A549 treated with Hydrocortisone at 1 μM for 4 hours (cell line): ENCODE measurements around the gene TRAPPC8. TPM values are rescaled to one million over a fixed set of nuclear protein-coding genes. Genes with fewer than 3 reads are reported as not detected.

Source experiments
- total RNA-seq: library from RNA; stranded (reverse); fragments of 200-300 nt; extraction: Qiagen RNA extraction; gene quantifications from 5 replicates; pipeline ENCODE4 v1.2.3, GENCODE V29; 2022

TRAPPC8 gene
- total RNA-seq, result 11.9 to 16.1 TPM (median 12.8 TPM) in 5 replicates

GRCh38 chr18:31942999-31943877 is at the start of gene TRAPPC8:
TSS of gene TRAPPC8 (minus strand) at chr18:31943128. CDS start at chr18:31942764, 364 bp downstream.

Other genes with a start within 250 kb of the TRAPPC8 start
- not detected in 5 replicates for gene SLC25A52, start 182.2 kb downstream of the TRAPPC8 start, total RNA-seq
- gene RNF125, start 75.7 kb upstream of the TRAPPC8 start, total RNA-seq, result 0.21 to 0.32 TPM (median 0.23 TPM) in 5 replicates
- 12.9 to 17.5 TPM (median 14.0 TPM) in 5 replicates for gene RNF138, start 148.7 kb upstream of the TRAPPC8 start, total RNA-seq
- gene MEP1B, start 246.9 kb upstream of the TRAPPC8 start, total RNA-seq, result 0.06 to 0.10 TPM in 2 of 5 replicates, not detected in the others